ENCODE measurements around the gene UBE3C.

DNA sequence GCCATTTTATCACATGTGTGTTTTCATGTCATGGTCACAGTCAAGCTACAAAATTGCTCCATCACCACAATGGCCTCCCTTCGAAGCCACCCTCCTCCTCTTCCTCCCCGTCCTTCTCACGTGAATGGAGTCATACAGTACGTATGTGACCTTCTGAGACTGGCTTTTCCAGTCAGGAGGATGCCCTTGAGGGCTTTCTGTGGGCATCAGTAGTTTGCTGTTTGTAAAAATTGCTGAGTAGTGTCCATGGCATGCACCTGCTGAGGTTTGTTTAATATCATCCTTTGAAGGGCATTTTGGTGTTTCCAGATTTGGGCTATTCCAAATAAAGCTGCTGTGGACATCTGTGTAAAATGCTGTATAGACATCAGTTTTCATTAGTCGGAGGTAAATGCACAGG lies 5.9 kb upstream of the UBE3C start:
- TF ChIP-seq, protein P1, sequence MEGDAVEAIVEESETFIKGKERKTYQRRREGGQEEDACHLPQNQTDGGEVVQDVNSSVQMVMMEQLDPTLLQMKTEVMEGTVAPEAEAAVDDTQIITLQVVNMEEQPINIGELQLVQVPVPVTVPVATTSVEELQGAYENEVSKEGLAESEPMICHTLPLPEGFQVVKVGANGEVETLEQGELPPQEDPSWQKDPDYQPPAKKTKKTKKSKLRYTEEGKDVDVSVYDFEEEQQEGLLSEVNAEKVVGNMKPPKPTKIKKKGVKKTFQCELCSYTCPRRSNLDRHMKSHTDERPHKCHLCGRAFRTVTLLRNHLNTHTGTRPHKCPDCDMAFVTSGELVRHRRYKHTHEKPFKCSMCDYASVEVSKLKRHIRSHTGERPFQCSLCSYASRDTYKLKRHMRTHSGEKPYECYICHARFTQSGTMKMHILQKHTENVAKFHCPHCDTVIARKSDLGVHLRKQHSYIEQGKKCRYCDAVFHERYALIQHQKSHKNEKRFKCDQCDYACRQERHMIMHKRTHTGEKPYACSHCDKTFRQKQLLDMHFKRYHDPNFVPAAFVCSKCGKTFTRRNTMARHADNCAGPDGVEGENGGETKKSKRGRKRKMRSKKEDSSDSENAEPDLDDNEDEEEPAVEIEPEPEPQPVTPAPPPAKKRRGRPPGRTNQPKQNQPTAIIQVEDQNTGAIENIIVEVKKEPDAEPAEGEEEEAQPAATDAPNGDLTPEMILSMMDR (IDR thresholded peaks at IDR 0.05; ENCODE audit: low read depth, low read length), result no peak
- no peak for TF ChIP-seq EZH2phosphoT487 (IDR thresholded peaks at IDR 0.05; ENCODE audit: low read depth)
